Vagina (tissue), 2 donors: ENCODE results near the gene GPR142. TPM values are rescaled to one million over a fixed set of nuclear protein-coding genes. Genes with fewer than 3 reads are reported as not detected.

ENCODE experiments used
- DNase-seq, 2 donors: peaks; one replicate each; pipeline ENCODE4 v3.0.0-alpha.2; 2017; ENCODE audit errors: extremely low spot score in 2 of 2
- H3K27ac ChIP-seq: fragments of 200-600 bp; sonication (generic); one replicate; pipeline ENCODE4 v1.5.1; 2019
- H3K27me3 ChIP-seq: fragments of 200-600 bp; sonication (generic); one replicate; pipeline ENCODE4 v1.5.1; 2019
- H3K36me3 ChIP-seq, 2 donors: fragments of 200-600 bp; sonication (generic); one replicate each; pipeline ENCODE4 v1.5.1; 2017 to 2019
- H3K4me1 ChIP-seq: fragments of 200-600 bp; sonication (generic); one replicate; pipeline ENCODE4 v1.5.1; 2019
- H3K4me3 ChIP-seq, 2 donors: fragments of 200-600 bp; sonication (generic); 1 replicate in 1 of 2; 2 replicates in 1 of 2; pipeline ENCODE4 v1.5.1; 2016 to 2019
- H3K9me3 ChIP-seq: fragments of 200-600 bp; sonication (generic); one replicate; pipeline ENCODE4 v1.5.1; 2019
- POLR2A ChIP-seq, 2 donors: fragments of 450-650 bp; IDR thresholded peaks; one replicate each; pipeline ENCODE4 v1.6.1; 2017; ENCODE audit warnings: antibody characterized with exemption in 2 of 2, mild to moderate bottlenecking in 2 of 2, moderate library complexity in 2 of 2
- POLR2AphosphoS5 ChIP-seq, 2 donors: sonication (generic); formaldehyde crosslinking; IDR thresholded peaks; one replicate each; pipeline ENCODE4 v1.9.0; 2017; ENCODE audit warnings: antibody characterized with exemption in 2 of 2, mild to moderate bottlenecking in 2 of 2, low read depth in 1 of 2; ENCODE audit not compliant: insufficient read depth in 1 of 2
- intact Hi-C: fragments of 100-400 bp; cut with DNase I; formaldehyde crosslinking; loops from one replicate; pipeline ENCODE4 v1.15.1; 2023
- total RNA-seq: library from RNA; depleted of rRNA; stranded (reverse); fragments of >200 nt; gene quantifications from one replicate; pipeline ENCODE4 v1.2.3, GENCODE V29; 2016
- TF ChIP-seq, protein P1 (sequence below), 3 experiments: fragments of 450-650 bp in 2 of 3; fragments of 200-600 bp in 1 of 3; sonication (generic) in 1 of 3; IDR thresholded peaks; one replicate each; pipeline ENCODE4 v1.5.1; 2017 to 2019; ENCODE audit warnings: antibody characterized with exemption in 3 of 3, mild to moderate bottlenecking in 2 of 3, moderate library complexity in 2 of 3

GPR142 gene
- total RNA-seq, 1 donor from 2014 or later = 0.98 TPM

DNA sequence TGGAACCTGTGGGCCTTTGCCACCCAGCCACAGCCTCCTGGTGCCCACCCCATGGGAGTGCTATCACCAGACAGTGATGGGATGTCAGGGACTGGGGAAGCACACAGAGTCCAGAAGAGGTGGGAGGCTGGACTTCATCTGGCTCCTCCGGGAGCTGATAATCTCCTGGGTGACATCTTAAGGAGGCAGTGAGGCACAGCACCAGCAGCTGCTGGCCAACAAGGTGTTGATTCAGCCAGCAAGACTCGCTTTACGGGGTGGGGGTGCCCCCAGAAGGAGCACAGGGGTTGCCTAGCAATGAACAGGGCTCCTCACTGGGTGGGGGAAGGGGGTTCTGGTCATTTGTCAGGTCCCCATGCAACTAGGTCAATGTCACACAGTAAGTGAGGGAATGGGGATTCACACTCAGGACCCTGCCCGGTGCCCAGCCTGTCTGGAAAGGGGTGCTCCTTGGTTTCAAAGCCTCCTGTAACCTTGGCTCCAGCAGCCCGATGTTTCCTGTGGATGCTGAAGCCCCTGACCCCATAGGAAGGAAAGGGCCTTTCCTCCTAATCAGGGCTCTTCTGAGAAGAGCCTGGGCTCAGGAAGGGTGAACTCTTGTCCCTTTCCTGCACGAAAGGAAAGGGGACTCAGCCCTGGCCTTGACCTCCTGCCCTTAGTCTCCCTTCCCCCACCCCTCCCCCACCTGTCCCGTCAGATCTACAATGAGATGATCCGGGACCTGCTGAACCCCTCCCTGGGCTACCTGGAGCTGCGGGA lies 23.6 kb upstream of the GPR142 start:
- no peaks in the 10 kb centered on the region for H3K9me3 ChIP-seq
- no peak overlapping the region for H3K4me3 ChIP-seq
- intact Hi-C loops = no loop called here
- no peaks in the 10 kb centered on the region for H3K36me3 ChIP-seq
- no peaks in the 10 kb centered on the region for H3K27me3 ChIP-seq
- no peak overlapping the region for H3K27ac ChIP-seq
- TF ChIP-seq POLR2AphosphoS5 (IDR thresholded peaks at IDR 0.05; ENCODE audit: insufficient read depth in 1 of 2, low read depth in 1 of 2) (no peak), POLR2A (IDR thresholded peaks at IDR 0.05) (no peak)
- TF ChIP-seq, protein P1, sequence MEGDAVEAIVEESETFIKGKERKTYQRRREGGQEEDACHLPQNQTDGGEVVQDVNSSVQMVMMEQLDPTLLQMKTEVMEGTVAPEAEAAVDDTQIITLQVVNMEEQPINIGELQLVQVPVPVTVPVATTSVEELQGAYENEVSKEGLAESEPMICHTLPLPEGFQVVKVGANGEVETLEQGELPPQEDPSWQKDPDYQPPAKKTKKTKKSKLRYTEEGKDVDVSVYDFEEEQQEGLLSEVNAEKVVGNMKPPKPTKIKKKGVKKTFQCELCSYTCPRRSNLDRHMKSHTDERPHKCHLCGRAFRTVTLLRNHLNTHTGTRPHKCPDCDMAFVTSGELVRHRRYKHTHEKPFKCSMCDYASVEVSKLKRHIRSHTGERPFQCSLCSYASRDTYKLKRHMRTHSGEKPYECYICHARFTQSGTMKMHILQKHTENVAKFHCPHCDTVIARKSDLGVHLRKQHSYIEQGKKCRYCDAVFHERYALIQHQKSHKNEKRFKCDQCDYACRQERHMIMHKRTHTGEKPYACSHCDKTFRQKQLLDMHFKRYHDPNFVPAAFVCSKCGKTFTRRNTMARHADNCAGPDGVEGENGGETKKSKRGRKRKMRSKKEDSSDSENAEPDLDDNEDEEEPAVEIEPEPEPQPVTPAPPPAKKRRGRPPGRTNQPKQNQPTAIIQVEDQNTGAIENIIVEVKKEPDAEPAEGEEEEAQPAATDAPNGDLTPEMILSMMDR (IDR thresholded peaks at IDR 0.05) = no peak
- H3K4me1 ChIP-seq = peaks cover 6% of the 10 kb centered on the region
- no peak for DNase-seq

DNA sequence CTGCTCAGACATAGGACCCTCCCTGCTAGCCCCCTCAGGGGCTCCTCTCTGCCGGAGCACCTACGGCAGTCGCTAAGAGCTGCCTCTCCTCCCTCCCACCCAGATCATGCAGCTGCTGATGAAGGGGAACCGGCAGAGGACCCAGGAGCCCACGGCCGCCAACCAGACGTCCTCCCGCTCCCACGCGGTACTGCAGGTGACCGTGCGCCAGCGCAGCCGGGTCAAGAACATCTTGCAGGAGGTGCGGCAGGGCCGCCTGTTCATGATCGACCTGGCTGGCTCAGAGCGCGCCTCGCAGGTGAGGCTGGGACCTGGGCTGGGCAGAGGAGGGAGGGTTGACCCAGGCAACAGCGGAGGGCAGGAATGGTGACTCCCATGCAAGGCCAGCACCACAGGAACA lies 22.6 kb upstream of the GPR142 start:
- intact Hi-C loops = no loop called here
- H3K4me3 ChIP-seq = no peak overlapping the region
- no peak overlapping the region for H3K27ac ChIP-seq
- peaks cover 6% of the 10 kb centered on the region for H3K4me1 ChIP-seq
- no peaks in the 10 kb centered on the region for H3K9me3 ChIP-seq
- H3K36me3 ChIP-seq = no peaks in the 10 kb centered on the region
- H3K27me3 ChIP-seq = no peaks in the 10 kb centered on the region
- no peak for DNase-seq
- TF ChIP-seq POLR2A (IDR thresholded peaks at IDR 0.05) (no peak), POLR2AphosphoS5 (IDR thresholded peaks at IDR 0.05; ENCODE audit: insufficient read depth in 1 of 2, low read depth in 1 of 2) (no peak)
- TF ChIP-seq, protein P1 (IDR thresholded peaks at IDR 0.05) = no peak

DNA sequence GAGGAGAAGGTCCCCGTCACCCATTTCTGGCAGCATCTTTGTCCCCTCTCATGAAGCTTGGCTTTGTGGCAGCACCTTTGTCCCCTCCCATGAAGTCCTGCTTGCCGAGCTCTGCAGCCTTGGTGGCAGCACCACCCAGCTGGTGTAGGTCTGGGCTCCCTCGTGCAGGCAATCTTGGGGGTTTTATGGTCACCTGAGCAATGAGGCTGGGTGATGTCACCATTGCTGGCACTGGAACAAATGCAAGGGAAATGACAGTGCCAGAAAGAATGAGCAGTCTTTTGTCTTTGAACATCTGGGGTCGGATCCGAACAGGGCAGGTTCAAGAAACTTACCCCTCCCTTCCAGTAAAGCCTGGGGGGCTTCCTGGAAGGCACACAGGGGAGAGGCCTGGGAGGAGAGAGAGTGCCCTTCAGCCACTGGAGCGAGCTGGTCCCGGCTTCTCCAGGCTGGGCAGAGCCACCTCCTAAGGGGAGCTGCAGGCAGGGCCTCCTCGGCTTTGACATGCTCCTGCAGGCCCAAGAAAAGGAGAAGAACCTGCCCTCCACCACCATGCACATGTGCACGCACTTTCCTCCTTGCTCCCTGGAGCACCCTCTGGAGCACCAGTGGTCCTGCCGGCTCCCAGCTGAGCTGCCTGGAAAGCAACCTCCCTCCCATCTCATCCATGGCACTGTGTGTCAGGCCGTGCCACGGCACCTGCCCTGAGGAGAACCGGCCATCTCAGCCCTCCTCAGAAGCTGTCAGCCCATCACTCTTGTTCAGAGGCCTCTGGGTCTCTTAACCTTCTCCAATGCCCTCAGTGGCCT lies 21.7 kb upstream of the GPR142 start:
- Histone ChIP-seq H3K27ac (no peak overlapping the region), H3K4me3 (no peak overlapping the region), H3K4me1 (peaks cover 6% of the 10 kb centered on the region), H3K9me3 (no peaks in the 10 kb centered on the region), H3K36me3 (no peaks in the 10 kb centered on the region), H3K27me3 (no peaks in the 10 kb centered on the region)
- intact Hi-C loops = no loop called here
- TF ChIP-seq POLR2A (IDR thresholded peaks at IDR 0.05) (no peak), POLR2AphosphoS5 (IDR thresholded peaks at IDR 0.05; ENCODE audit: insufficient read depth in 1 of 2, low read depth in 1 of 2) (no peak)
- TF ChIP-seq, protein P1 (IDR thresholded peaks at IDR 0.05) = no peak
- no peak for DNase-seq

DNA sequence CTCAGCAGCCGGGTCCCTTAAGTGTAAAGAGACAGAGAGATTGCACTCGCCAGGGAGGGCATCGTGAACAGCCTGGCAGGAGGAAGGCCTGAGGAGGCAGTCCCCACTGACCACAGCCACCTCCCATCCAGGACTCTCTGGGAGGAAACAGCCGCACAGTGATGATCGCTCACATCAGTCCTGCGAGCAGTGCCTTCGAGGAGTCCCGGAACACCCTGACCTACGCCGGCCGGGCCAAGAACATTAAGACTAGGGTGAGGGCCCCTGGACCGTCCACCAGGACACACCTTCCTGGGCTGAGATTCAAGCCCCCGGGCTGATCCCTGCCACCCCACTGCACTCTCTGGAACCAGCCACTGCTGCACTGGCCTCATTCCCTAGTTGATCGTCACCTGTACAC lies 19.7 kb upstream of the GPR142 start:
- TF ChIP-seq POLR2AphosphoS5 (IDR thresholded peaks at IDR 0.05; ENCODE audit: insufficient read depth in 1 of 2, low read depth in 1 of 2) (no peak), POLR2A (IDR thresholded peaks at IDR 0.05) (no peak)
- TF ChIP-seq, protein P1 (IDR thresholded peaks at IDR 0.05) = no peak
- DNase-seq = no peak
- no peaks in the 10 kb centered on the region for H3K27me3 ChIP-seq

DNA sequence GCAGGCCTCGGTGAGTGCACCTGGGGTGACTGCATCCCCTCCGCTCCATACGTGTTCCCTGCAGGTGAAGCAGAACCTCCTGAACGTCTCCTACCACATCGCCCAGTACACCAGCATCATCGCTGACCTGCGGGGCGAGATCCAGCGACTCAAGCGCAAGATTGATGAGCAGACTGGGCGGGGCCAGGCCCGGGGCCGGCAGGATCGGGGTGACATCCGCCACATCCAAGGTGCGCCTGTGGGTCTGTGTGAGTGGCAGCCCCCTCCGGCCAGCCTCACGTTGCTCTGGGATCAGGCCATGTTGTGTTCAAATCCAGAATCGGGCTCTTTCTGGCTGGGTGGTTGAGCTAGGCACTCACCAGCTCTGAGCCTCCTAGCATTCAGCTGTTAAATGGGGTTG lies 18.2 kb upstream of the GPR142 start:
- no peak for DNase-seq
- H3K27ac ChIP-seq = no peak overlapping the region
- H3K27me3 ChIP-seq = no peaks in the 10 kb centered on the region
- TF ChIP-seq POLR2A (IDR thresholded peaks at IDR 0.05) (no peak), POLR2AphosphoS5 (IDR thresholded peaks at IDR 0.05; ENCODE audit: insufficient read depth in 1 of 2, low read depth in 1 of 2) (no peak)
- TF ChIP-seq, protein P1 (IDR thresholded peaks at IDR 0.05) = no peak
- peaks cover 6% of the 10 kb centered on the region for H3K4me1 ChIP-seq
- no peaks in the 10 kb centered on the region for H3K9me3 ChIP-seq
- no peaks in the 10 kb centered on the region for H3K36me3 ChIP-seq
- intact Hi-C loops = no loop called here
- H3K4me3 ChIP-seq = no peak overlapping the region

More for the DNA sequence above, 19.7 kb upstream of the GPR142 start:
- Histone ChIP-seq H3K4me1 (peaks cover 6% of the 10 kb centered on the region), H3K4me3 (no peak overlapping the region), H3K9me3 (no peaks in the 10 kb centered on the region), H3K36me3 (no peaks in the 10 kb centered on the region), H3K27ac (no peak overlapping the region)
- intact Hi-C loops = no loop called here
